Esophagus muscularis mucosa (tissue), 4 donors: ENCODE data around the gene EOLA2. TPM values are rescaled to one million over a fixed set of nuclear protein-coding genes. Genes with fewer than 3 reads are reported as not detected.

ENCODE experiments used
- DNase-seq: peaks from one replicate; pipeline ENCODE4 v3.0.0-alpha.2; 2017; ENCODE audit errors: extremely low spot score
- H3K27ac ChIP-seq, 4 donors: fragments of 200-600 bp; sonication (generic); replicated peaks in 1 of 4; 1 replicate in 3 of 4; 2 replicates in 1 of 4; pipeline ENCODE4 v1.5.1; 2016 to 2019; ENCODE audit warnings: mild to moderate bottlenecking in 1 of 4
- H3K27me3 ChIP-seq, 4 donors: fragments of 200-600 bp; sonication (generic); one replicate each; pipeline versions ENCODE4 v1.5.1 to v1.6.0; 2016 to 2019
- H3K36me3 ChIP-seq, 4 donors: fragments of 200-600 bp; sonication (generic); one replicate each; pipeline ENCODE4 v1.5.1; 2016 to 2019
- H3K4me1 ChIP-seq, 4 donors: fragments of 200-600 bp; sonication (generic); one replicate each; pipeline ENCODE4 v1.5.1; 2016 to 2019
- H3K4me3 ChIP-seq, 4 donors: fragments of 200-600 bp; sonication (generic); 1 replicate in 2 of 4; 2 replicates in 2 of 4; pipeline ENCODE4 v1.5.1; 2016 to 2019; ENCODE audit warnings: mild to moderate bottlenecking in 4 of 4, moderate library complexity in 1 of 4
- H3K9me3 ChIP-seq, 4 donors: fragments of 200-600 bp; sonication (generic); 1 replicate in 3 of 4; 2 replicates in 1 of 4; pipeline ENCODE4 v1.5.1; 2016 to 2019
- CTCF ChIP-seq, 3 experiments: fragments of 200-600 bp in 2 of 3; fragments of 450-650 bp in 1 of 3; sonication (generic) in 2 of 3; IDR thresholded peaks; one replicate each; pipeline ENCODE4 v1.5.1; 2017 to 2019; ENCODE audit warnings: antibody characterized with exemption in 3 of 3, mild to moderate bottlenecking in 2 of 3, moderate library complexity in 1 of 3
- EP300 ChIP-seq: sonication (generic); formaldehyde crosslinking; IDR thresholded peaks from one replicate; pipeline ENCODE4 v1.6.1; 2017; ENCODE audit warnings: antibody characterized with exemption
- POLR2A ChIP-seq: fragments of 450-650 bp; IDR thresholded peaks from one replicate; pipeline ENCODE4 v1.6.1; 2017; ENCODE audit warnings: antibody characterized with exemption, moderate library complexity, mild to moderate bottlenecking, low read depth
- POLR2AphosphoS5 ChIP-seq, 2 donors: sonication (generic); formaldehyde crosslinking; IDR thresholded peaks; one replicate each; pipeline ENCODE4 v1.6.1; 2017; ENCODE audit warnings: antibody characterized with exemption in 2 of 2
- WGBS: methylation state at CpG from one replicate; pipeline ENCODE4 v1.1.5; 2018; 5-methylcytosine and 5-hydroxymethylcytosine counted together
- intact Hi-C: fragments of 100-400 bp; cut with DNase I; formaldehyde crosslinking; loops from one replicate; pipeline ENCODE4 v1.15.1; 2023
- total RNA-seq, 4 donors: library from RNA; depleted of rRNA; stranded (reverse); fragments of >200 nt; gene quantifications; one replicate each; pipeline versions ENCODE4 v1.1.0 to v1.2.1, GENCODE V29; 2016

The EOLA2 gene
- 10 to 100 TPM; 15.4 to 24.0 (median 21.5) TPM for total RNA-seq

DNA sequence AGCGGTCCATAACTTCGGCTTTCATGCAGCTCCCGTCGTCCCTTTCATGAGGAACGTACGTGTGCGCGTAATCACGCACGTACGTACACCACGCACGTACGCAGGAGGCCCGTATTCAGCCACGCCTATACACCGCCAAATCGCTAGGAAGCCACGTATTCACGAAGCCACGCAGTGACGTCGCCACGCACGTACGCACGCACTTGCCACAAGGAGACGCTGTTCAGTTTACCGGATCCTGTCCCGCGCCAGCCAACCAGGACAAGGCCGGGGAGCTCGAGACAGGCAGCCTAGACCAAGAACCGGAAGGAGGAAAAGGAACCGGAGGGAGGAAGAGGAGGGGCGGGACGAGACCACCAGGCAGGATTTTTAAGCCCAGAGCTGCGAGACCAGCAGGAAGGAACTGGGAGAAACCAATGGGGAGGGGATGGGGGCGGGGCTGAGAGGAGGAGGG is at the start of gene EOLA2:
EOLA2 (minus strand) TSS at position 65 of the 454 bp plus-strand sequence. CDS start 4,617 bp downstream, outside the sequence.
- 65% methylated on average over 34 of the region's 39 CpGs for WGBS
- H3K36me3 ChIP-seq: peaks cover 0 to 10% (median 3%) of the 10 kb centered on the region in 4 donors
- no peaks in the 10 kb centered on the region for H3K27me3 ChIP-seq
- H3K27ac ChIP-seq: peak within 1 kb of the TSS; percentile 91 to 95 (median 93)
- peak within 1 kb of the TSS; percentile 67 to 80 (median 73) for H3K4me3 ChIP-seq
- peak; percentile 99 for DNase-seq
- H3K9me3 ChIP-seq: no peaks in the 10 kb centered on the region
- H3K4me1 ChIP-seq: peaks cover 6 to 10% (median 8%) of the 10 kb centered on the region in 4 donors
- intact Hi-C loops: no loop called here
- TF ChIP-seq POLR2A: peak; percentile 1
- peak; percentile 23 to 58 (median 43) for TF ChIP-seq CTCF (IDR thresholded peaks at IDR 0.05)
- TF ChIP-seq EP300: peak; percentile 99
- peak; percentile 94 for TF ChIP-seq POLR2AphosphoS5 (IDR thresholded peaks at IDR 0.05)

DNA sequence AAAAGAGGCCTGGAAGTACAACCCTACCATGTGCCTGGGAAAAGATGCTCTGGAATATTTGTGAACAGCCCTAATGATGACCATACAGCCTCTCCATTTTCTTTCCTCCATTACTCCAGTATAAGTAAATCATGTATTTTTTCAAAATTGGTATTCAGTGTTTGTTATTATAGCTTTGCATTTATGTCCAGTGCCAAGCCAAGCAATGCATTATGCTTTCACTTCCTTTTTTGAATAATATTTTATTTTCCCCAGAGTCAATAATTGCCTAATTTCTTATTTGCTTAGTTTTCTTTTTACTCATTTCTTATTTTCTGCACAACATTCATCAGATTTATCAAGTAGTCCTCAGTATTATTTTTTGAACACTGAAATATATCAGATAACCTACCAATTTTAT is 49.3 kb upstream of the EOLA2 start:
- TF ChIP-seq POLR2A: no peak
- TF ChIP-seq EP300: no peak
- TF ChIP-seq CTCF (IDR thresholded peaks at IDR 0.05): no peak
- no peak for TF ChIP-seq POLR2AphosphoS5 (IDR thresholded peaks at IDR 0.05)
- Histone ChIP-seq H3K4me1 (peaks cover under 1 to 5% (median 2%) of the 10 kb centered on the region in 4 donors), H3K4me3 (no peak overlapping the region), H3K27ac (no peak overlapping the region), H3K9me3 (no peaks in the 10 kb centered on the region), H3K36me3 (no peaks in the 10 kb centered on the region), H3K27me3 (no peaks in the 10 kb centered on the region)
- no peak for DNase-seq
- intact Hi-C loops: no loop called here

DNA sequence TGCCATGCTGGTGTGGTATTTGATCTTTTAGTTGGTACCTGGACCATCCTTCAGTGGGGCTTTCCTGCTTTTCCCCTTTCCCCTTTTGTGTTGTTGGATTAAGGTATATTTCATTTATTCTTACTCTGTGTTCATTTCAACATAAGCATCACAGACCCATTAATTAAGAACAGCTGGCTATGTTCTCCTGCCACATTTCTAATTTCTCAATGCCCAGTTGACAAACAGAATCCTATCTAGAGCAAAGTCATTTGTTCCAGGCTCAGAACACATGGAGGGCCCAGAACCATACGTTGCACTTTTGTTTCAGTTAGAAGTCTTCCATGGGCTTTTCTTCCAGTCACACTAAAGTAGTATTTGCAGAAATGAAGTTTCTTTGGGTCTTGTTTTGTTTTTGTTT is 46.1 kb upstream of the EOLA2 start:
- DNase-seq: no peak
- no peaks in the 10 kb centered on the region for H3K36me3 ChIP-seq
- H3K4me1 ChIP-seq: peaks cover 6 to 14% (median 11%) of the 10 kb centered on the region in 4 donors
- H3K9me3 ChIP-seq: no peaks in the 10 kb centered on the region
- no peak overlapping the region for H3K27ac ChIP-seq
- 69% methylated on average over 1 of the region's 1 CpG for WGBS
- H3K4me3 ChIP-seq: no peak overlapping the region
- no peak for TF ChIP-seq EP300
- no peak for TF ChIP-seq CTCF (IDR thresholded peaks at IDR 0.05)
- no peak for TF ChIP-seq POLR2A
- TF ChIP-seq POLR2AphosphoS5 (IDR thresholded peaks at IDR 0.05): no peak
- no peaks in the 10 kb centered on the region for H3K27me3 ChIP-seq
- intact Hi-C loops: no loop called here

GRCh38 chrX:149982310-149982709 is 44.0 kb upstream of the EOLA2 start:
- WGBS: 71% methylated on average over 3 of the region's 3 CpGs
- TF ChIP-seq POLR2AphosphoS5 (IDR thresholded peaks at IDR 0.05) (no peak), POLR2A (no peak), CTCF (IDR thresholded peaks at IDR 0.05) (no peak), EP300 (no peak)

GRCh38 chrX:149979126-149979644 is 40.9 kb upstream of the EOLA2 start:
- DNase-seq: no peak
- no peaks in the 10 kb centered on the region for H3K27me3 ChIP-seq
- 69% methylated on average over 3 of the region's 3 CpGs for WGBS
- H3K9me3 ChIP-seq: no peaks in the 10 kb centered on the region
- intact Hi-C loops: no loop called here
- H3K4me3 ChIP-seq: no peak overlapping the region
- H3K4me1 ChIP-seq: peaks cover 6 to 14% (median 11%) of the 10 kb centered on the region in 4 donors
- TF ChIP-seq CTCF (IDR thresholded peaks at IDR 0.05) (no peak), POLR2A (no peak), POLR2AphosphoS5 (IDR thresholded peaks at IDR 0.05) (no peak), EP300 (no peak)
- no peaks in the 10 kb centered on the region for H3K36me3 ChIP-seq
- H3K27ac ChIP-seq: no peak overlapping the region

More at GRCh38 chrX:149982310-149982709, 44.0 kb upstream of the EOLA2 start:
- no peaks in the 10 kb centered on the region for H3K36me3 ChIP-seq
- H3K4me1 ChIP-seq: peaks cover 6 to 14% (median 11%) of the 10 kb centered on the region in 4 donors
- DNase-seq: no peak
- intact Hi-C loops: no loop called here
- H3K9me3 ChIP-seq: no peaks in the 10 kb centered on the region
- H3K27ac ChIP-seq: no peak overlapping the region
- no peak overlapping the region for H3K4me3 ChIP-seq
- H3K27me3 ChIP-seq: no peaks in the 10 kb centered on the region
